Measurements from ENCODE around the gene ORAI2.

DNA sequence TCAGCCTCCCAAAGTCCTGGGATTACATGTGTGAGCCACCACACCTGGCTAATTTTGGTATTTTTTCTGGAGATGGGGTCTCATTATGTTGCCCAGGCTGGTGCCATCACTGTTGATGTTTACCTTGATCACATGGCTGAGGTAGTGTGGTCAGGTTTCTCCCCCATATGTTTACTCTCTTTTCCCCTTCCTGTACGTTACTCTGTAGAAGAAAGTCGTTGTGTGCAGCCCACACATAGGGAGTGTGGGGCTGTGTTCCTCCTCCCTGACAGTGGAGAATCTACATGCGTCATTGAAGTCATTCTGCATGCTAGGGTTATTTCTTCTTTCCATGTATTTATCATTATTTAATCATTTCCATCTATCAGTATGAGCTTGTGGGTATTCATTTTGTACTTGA lies 16.3 kb upstream of the ORAI2 start:
- no peak for TF ChIP-seq SIN3A (IDR thresholded peaks at IDR 0.05; ENCODE audit: borderline replicate concordance, insufficient read depth, low read length)
- TF ChIP-seq, protein P1, sequence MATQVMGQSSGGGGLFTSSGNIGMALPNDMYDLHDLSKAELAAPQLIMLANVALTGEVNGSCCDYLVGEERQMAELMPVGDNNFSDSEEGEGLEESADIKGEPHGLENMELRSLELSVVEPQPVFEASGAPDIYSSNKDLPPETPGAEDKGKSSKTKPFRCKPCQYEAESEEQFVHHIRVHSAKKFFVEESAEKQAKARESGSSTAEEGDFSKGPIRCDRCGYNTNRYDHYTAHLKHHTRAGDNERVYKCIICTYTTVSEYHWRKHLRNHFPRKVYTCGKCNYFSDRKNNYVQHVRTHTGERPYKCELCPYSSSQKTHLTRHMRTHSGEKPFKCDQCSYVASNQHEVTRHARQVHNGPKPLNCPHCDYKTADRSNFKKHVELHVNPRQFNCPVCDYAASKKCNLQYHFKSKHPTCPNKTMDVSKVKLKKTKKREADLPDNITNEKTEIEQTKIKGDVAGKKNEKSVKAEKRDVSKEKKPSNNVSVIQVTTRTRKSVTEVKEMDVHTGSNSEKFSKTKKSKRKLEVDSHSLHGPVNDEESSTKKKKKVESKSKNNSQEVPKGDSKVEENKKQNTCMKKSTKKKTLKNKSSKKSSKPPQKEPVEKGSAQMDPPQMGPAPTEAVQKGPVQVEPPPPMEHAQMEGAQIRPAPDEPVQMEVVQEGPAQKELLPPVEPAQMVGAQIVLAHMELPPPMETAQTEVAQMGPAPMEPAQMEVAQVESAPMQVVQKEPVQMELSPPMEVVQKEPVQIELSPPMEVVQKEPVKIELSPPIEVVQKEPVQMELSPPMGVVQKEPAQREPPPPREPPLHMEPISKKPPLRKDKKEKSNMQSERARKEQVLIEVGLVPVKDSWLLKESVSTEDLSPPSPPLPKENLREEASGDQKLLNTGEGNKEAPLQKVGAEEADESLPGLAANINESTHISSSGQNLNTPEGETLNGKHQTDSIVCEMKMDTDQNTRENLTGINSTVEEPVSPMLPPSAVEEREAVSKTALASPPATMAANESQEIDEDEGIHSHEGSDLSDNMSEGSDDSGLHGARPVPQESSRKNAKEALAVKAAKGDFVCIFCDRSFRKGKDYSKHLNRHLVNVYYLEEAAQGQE (IDR thresholded peaks at IDR 0.05; ENCODE audit: insufficient read depth in 1 of 2, low read depth in 2 of 2, low read length in 2 of 2) = no peak
- no peak for TF ChIP-seq POLR2AphosphoS5 (IDR thresholded peaks at IDR 0.05; ENCODE audit: low read depth, low read length)
- TF ChIP-seq TAF1 (IDR thresholded peaks at IDR 0.05; ENCODE audit: borderline replicate concordance, insufficient read depth, low read length) = no peak
